GF-D8 (cell line): ENCODE measurements around the gene KDM3A.

Experiments
- DNase-seq: peaks from one replicate; lab custom pipeline; 2025; lab: John Stamatoyannopoulos, UW

The KDM3A gene, protein sequence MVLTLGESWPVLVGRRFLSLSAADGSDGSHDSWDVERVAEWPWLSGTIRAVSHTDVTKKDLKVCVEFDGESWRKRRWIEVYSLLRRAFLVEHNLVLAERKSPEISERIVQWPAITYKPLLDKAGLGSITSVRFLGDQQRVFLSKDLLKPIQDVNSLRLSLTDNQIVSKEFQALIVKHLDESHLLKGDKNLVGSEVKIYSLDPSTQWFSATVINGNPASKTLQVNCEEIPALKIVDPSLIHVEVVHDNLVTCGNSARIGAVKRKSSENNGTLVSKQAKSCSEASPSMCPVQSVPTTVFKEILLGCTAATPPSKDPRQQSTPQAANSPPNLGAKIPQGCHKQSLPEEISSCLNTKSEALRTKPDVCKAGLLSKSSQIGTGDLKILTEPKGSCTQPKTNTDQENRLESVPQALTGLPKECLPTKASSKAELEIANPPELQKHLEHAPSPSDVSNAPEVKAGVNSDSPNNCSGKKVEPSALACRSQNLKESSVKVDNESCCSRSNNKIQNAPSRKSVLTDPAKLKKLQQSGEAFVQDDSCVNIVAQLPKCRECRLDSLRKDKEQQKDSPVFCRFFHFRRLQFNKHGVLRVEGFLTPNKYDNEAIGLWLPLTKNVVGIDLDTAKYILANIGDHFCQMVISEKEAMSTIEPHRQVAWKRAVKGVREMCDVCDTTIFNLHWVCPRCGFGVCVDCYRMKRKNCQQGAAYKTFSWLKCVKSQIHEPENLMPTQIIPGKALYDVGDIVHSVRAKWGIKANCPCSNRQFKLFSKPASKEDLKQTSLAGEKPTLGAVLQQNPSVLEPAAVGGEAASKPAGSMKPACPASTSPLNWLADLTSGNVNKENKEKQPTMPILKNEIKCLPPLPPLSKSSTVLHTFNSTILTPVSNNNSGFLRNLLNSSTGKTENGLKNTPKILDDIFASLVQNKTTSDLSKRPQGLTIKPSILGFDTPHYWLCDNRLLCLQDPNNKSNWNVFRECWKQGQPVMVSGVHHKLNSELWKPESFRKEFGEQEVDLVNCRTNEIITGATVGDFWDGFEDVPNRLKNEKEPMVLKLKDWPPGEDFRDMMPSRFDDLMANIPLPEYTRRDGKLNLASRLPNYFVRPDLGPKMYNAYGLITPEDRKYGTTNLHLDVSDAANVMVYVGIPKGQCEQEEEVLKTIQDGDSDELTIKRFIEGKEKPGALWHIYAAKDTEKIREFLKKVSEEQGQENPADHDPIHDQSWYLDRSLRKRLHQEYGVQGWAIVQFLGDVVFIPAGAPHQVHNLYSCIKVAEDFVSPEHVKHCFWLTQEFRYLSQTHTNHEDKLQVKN (N-terminal part only)

DNA sequence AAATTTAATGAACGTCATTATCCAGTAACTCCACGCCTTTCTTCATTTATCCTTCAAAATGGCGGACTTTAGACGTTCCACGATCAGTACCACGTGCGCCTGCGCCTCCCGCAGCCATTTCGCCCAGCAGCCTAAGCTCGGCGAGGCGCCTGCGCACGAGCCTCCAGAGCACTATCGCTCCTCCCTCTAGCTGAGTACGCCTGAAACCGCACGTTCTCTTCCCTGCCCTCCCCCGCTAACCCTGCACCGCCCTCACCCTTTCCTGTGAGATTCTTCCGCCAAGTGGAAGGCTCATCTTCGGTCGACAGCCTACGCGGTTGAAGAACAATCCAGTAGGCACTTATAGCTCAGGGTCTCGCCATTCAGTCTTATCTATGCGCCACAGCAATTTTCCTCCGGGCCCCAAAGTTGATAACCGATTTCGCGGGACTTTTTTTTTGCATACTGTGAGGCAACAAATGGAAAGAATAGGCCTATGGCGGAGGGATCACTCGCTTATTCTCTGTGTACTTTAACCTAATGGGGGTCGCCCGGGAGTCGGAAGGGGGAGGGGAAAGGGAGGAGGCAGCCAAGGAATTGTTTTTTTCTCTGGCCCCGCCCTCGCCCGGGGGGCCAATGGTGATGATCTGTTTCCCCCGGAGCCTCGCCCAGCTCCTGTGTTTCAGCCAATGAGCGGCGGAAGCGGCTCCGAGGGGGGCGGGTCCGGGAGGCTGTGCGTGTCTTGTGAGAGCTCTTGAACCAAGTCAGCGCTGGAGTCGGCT, at the start of gene KDM3A:
KDM3A (plus strand) TSS at position 741 of the 761 bp plus-strand sequence. CDS start 677 bp downstream, outside the sequence.
- peak; percentile 96 for DNase-seq

DNA sequence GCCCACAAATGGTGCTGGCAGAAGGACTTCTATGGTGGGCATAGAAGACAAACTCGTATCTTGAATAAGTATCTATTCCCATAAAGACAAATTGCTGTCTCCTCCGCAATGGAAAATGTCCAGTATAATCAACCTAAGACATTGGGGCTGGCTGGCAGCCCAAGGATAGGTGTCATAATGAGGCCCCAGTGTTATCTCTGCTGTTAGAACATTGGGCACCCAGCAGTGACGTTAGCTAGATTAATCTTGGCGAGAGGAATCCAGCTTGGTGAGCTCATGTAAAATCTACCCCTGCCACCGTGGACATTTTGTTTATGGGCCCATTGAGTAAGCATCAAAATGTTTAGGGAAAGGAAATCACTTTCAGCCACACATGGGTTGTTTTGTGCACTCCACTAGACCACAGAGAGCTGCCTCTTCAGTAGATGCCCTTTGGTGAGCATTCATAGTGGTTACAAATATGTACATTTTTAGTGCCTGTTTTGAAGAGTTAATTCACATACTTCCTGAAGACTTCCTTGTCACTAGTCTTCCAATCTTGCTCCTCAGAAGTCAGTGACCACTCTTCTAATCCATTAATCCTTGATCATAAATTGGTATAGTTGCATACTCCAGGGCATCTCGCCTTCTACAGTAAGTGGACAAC, 48.2 kb upstream of the KDM3A start:
- DNase-seq = no peak

DNA sequence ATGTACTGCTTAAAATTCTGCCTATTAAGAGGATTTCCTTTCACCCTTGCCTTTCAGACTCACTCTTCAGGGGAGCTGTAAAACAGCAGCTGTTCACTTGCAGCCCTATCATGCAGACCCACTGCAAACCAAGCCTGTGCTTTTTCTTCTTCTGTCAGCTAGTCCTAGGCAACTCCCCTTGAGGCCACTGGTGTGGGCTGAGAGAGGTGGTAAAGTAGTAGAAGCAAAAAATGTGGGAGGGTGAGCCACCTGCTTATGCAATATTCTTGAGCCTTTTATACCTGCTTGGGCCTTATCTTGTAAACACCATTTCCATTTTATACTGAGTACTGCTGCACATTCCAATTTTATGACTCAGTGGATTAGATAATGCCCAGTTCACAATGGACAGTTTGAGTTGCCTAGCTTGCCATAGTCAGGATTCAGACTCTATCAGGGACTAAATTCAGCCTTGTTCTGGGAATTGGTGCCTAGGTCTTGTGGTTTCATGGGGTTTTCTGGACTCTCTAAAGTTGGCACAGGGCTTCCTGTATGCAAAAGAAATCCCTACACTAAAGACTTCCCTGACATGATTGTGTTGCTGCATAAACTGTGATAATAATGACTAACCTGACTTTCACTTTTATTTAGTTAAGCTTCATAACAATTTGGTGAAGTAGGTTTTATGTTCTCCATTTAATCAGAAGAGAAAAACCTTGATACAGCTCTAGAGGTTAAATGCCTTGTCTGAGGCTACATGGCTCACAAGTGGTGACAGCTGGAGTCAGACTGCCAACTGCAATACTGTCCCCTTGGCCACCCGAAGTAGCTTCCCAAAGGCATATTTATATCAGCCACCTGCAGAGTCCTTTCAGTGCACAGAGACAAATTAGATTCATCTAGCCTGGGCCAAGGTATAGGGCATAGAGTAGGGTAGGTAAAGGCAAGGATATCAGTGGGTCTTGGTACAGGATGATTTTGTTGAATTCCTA, 47.4 kb upstream of the KDM3A start:
- no peak for DNase-seq

GRCh38 chr2:86396291-86396785, 44.8 kb upstream of the KDM3A start:
- DNase-seq = no peak

DNA sequence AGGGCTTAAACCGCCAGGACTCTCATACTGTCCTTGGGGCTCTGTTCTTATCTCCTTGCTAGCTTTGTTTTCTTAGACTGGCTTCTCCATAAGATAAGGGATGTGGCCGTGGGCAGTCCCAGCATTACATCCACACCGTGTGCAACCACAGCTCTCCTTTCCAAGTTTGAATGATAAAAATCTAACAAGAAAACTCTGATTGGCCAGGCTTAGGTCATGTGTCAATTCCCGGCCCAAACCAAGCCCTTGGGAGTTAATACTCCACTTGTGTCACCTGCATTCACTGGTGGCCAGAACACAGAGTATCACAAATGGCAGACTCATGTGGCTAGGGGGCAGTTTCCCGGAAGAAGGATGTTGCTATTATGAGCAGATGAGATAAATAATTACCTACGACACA, 43.2 kb upstream of the KDM3A start:
- DNase-seq = no peak

DNA sequence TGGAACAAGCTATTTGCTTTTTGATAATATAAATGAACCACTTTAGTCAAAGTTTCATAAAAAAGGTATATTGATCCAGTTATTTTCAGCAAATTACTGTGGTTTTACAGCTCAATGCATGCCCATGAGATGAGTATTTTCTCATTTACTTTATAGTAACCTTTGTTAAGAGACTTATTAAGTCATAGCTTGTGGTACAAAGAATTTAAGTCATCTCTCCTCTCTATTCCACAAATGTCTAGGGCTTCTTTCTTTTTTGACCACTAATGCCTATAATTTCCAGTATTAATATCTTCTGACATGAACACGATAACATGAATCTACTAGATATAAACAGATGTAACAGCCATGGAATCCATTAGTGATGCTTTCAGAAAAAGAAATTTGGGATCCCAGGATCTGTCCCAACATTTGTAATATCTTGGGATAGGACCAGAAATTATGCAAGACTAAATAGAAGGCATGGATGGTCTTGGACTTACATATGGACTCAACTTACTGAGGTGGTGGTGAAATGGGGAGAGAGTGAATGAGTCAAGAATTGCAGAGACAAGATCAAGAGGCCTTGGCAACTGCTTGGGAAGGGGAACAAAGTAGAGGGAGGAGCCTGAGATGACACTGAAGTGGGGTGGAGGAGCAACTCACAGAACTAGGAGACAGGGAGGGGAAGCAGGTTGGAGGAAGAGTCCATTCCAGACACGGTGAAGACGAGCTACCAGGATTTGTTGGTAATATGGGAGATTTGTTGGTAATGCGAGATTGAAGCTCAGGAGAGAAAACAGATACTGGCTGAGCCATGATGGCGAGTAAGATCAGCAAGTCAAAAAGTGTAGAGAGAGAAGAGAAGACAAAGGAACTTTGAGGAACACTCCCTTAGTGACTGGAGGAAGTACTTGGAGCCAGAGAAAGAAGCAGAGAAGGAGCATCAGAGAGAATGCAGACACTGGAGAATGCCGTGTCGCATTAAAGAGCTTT, 42.4 kb upstream of the KDM3A start:
- no peak for DNase-seq

- DNase-seq = no peak
These were observed 40.9 kb upstream of the KDM3A start for GRCh38 chr2:86400321-86400720.

GRCh38 chr2:86410581-86410980, 30.6 kb upstream of the KDM3A start:
- DNase-seq = no peak

- no peak for DNase-seq
These were observed 29.8 kb upstream of the KDM3A start for GRCh38 chr2:86411396-86411795.

DNA sequence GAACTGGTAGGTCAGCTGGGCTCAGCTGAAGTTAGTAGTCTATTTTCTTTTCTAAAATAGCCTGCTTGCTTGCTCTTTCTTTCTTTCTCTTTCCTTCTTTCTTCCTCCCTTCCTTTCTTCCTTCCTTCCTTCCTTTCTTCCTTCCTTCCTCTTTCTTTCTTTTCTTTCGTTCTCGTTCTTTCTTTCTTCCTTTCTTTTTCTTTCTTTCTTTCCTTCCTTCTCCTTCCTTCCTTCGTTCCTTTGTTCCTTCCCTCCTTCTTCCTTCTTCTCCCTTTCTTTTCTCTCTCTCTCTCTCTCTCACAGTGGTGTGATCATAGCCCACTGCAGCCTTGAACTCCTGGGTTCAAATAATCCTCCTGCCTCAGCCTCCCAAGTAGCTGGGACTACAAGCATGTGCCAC, 29.2 kb upstream of the KDM3A start:
- no peak for DNase-seq

- DNase-seq = no peak
These were observed 27.7 kb upstream of the KDM3A start for GRCh38 chr2:86413296-86414094.

- DNase-seq = no peak
These were observed 26.2 kb upstream of the KDM3A start for GRCh38 chr2:86414996-86415395.

GRCh38 chr2:86416146-86416545, 25.0 kb upstream of the KDM3A start:
- DNase-seq = peak; percentile 39

DNA sequence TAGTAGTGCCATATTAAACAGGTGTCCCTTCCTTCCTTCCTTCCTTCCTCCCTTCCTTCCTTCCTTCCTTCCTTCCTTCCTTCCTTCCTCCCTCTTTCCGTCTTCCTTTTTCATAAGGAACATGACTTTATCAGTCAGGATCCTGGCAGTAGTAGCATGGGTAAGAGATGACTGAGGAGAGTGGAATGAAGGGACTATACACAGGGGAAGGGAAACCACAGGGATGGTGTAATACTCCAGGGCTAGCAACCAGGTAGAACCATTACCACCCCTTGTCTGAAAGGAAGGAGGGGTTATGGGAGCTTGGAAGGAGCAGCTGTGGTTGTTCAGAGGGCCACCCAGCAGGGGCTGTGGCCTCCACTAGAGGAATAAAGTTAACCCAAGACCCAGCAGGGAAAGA, 23.2 kb upstream of the KDM3A start:
- DNase-seq = no peak

- no peak for DNase-seq
These were observed 20.3 kb upstream of the KDM3A start for GRCh38 chr2:86420913-86421312.

- DNase-seq = no peak
These were observed 14.9 kb upstream of the KDM3A start for GRCh38 chr2:86426271-86426670.

GRCh38 chr2:86429335-86429734, 11.8 kb upstream of the KDM3A start:
- no peak for DNase-seq
